Limb (tissue), 2 donors: Measurements from ENCODE around the gene CTNNBL1.
A peak's percentile ranks its signal among the peaks of the same experiment; 100 is the strongest.
"Not testable (repeated sequence)": the region's sequence is repeated elsewhere in the genome, so short reads cannot be mapped to it uniquely, and the experiment has no call there.

Experiments
- DNase-seq, 2 donors: peaks; one replicate each; pipeline ENCODE4 v3.0.0-alpha.2; 2016; ENCODE audit errors: extremely low spot score in 2 of 2

The CTNNBL1 gene

GRCh38 chr20:37693635-37694626 lies at the start of gene CTNNBL1:
CTNNBL1 (plus strand) TSS chr20:37694030; CDS start chr20:37694123, 93 bp downstream.
- peak; percentile 97 for DNase-seq

GRCh38 chr20:37644605-37645004 lies 49.2 kb upstream of the CTNNBL1 start:
- DNase-seq = no peak

GRCh38 chr20:37647946-37648345 lies 45.9 kb upstream of the CTNNBL1 start:
- DNase-seq = no peak

- no peak for DNase-seq
Measured at GRCh38 chr20:37649017-37649416, 44.8 kb upstream of the CTNNBL1 start.

- peak in 1 of 2 donors; percentile 40 for DNase-seq
Measured at GRCh38 chr20:37649676-37650370, 44.0 kb upstream of the CTNNBL1 start.

GRCh38 chr20:37650661-37651060 lies 43.2 kb upstream of the CTNNBL1 start:
- DNase-seq = no peak

- no peak for DNase-seq
Measured at GRCh38 chr20:37651932-37652331, 41.9 kb upstream of the CTNNBL1 start.

- no peak for DNase-seq
Measured at GRCh38 chr20:37656945-37657344, 36.9 kb upstream of the CTNNBL1 start.

GRCh38 chr20:37657924-37658804 lies 35.7 kb upstream of the CTNNBL1 start:
- DNase-seq = no peak

GRCh38 chr20:37661519-37661918 lies 32.3 kb upstream of the CTNNBL1 start:
- DNase-seq = no peak

- DNase-seq = no peak
Measured at GRCh38 chr20:37662308-37662707, 31.5 kb upstream of the CTNNBL1 start.

GRCh38 chr20:37664595-37664994 lies 29.2 kb upstream of the CTNNBL1 start:
- not testable (repeated sequence) for DNase-seq

- DNase-seq = no peak
Measured at GRCh38 chr20:37668166-37668565, 25.7 kb upstream of the CTNNBL1 start.

- DNase-seq = no peak
Measured at GRCh38 chr20:37669062-37669772, 24.6 kb upstream of the CTNNBL1 start.

- DNase-seq = no peak
Measured at GRCh38 chr20:37669773-37670236, 24.0 kb upstream of the CTNNBL1 start.

GRCh38 chr20:37670351-37670791 lies 23.5 kb upstream of the CTNNBL1 start:
- peak; percentile 10 to 58 for DNase-seq

GRCh38 chr20:37672143-37672542 lies 21.7 kb upstream of the CTNNBL1 start:
- no peak for DNase-seq

- no peak for DNase-seq
Measured at GRCh38 chr20:37673444-37673843, 20.4 kb upstream of the CTNNBL1 start.

- no peak for DNase-seq
Measured at GRCh38 chr20:37676440-37676839, 17.4 kb upstream of the CTNNBL1 start.
